ENCODE data around the gene MBOAT2. TPM values are rescaled to one million over a fixed set of nuclear protein-coding genes. Genes with fewer than 3 reads are reported as not detected.

MBOAT2 gene
- total RNA-seq, 4 donors from 2014 or later, result 4.7 to 12.8 (median 9.7) TPM

DNA sequence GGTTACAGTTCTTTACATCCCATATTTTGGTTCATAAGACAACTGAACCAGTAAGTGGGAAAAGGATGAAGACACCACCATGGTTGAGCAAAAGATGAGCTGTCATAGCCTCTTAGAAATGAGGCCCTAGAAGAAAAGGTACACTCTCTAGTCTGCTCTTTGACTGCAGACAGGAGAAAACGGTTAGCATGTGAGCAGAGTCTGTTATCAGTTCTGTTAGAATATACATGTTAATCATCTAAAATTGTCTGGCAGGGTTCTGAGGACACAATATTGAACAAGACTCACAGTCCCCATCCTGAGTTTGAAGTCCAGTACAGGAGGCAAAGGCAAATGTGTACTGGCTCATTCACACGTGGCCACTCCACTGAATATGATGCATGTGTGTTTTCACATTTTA, 78.1 kb downstream of the MBOAT2 start:
- TF ChIP-seq, protein P1, sequence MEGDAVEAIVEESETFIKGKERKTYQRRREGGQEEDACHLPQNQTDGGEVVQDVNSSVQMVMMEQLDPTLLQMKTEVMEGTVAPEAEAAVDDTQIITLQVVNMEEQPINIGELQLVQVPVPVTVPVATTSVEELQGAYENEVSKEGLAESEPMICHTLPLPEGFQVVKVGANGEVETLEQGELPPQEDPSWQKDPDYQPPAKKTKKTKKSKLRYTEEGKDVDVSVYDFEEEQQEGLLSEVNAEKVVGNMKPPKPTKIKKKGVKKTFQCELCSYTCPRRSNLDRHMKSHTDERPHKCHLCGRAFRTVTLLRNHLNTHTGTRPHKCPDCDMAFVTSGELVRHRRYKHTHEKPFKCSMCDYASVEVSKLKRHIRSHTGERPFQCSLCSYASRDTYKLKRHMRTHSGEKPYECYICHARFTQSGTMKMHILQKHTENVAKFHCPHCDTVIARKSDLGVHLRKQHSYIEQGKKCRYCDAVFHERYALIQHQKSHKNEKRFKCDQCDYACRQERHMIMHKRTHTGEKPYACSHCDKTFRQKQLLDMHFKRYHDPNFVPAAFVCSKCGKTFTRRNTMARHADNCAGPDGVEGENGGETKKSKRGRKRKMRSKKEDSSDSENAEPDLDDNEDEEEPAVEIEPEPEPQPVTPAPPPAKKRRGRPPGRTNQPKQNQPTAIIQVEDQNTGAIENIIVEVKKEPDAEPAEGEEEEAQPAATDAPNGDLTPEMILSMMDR (IDR thresholded peaks at IDR 0.05; ENCODE audit: low read depth), result no peak

DNA sequence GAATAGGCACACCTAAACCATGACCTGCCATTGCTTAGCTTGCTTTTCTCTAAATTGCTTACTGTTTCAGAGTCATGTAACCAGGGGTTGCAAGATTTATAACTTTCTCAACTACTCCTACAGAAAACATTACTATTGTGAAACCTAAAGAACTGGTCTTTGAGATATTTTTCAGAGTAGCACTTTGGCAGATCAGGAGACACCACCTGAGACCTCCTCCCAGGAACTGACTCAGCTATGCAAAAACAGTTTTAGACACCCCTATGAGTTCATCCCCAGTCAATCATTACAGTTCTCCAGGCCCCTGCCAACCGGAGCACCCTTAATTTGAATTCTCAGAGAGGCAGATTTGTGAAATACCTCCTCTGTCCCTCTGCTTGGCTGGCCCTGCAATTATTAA, 80.3 kb downstream of the MBOAT2 start:
- TF ChIP-seq, protein P1 (IDR thresholded peaks at IDR 0.05; ENCODE audit: low read depth), result no peak

DNA sequence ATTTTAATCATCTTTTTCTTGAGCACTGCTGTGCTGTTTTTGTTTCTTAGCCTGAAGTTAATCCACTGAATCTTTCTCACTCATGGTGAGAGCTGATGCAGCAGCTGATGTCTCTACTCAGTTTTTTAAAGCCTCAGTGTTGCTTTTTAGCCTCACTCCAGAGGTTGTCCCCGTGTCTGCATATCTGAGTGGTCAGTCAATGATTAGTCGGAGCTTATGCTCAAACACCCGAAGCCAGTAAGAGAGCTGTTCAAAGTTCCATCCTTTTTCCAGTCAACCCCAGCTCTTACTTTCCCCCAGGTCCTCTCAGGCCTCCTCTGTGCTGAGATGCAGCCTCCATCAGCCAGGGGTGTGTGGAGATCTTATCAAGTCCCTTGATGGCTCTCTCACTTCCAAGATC, 81.1 kb downstream of the MBOAT2 start:
- TF ChIP-seq, protein P1 (IDR thresholded peaks at IDR 0.05; ENCODE audit: low read depth), result no peak

DNA sequence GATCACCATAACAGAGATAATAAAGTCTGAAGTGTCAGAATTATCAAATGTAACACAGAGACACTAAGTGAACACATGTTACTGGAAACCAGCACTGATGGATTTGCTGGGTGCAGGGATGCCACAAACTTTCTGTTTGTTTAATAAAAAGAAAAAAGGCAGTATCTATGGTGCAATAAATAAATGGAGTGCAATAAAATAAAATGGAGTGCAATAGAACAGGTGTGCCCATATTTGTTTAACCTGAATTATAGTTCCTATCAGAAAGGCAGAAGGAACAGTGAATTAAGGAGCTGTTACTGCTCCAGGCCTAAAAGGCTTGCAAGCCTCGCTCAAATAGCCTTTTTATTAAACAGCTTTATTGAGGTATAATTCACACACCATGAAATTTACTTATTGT, 85.1 kb downstream of the MBOAT2 start:
- TF ChIP-seq, protein P1 (IDR thresholded peaks at IDR 0.05; ENCODE audit: low read depth), result no peak

DNA sequence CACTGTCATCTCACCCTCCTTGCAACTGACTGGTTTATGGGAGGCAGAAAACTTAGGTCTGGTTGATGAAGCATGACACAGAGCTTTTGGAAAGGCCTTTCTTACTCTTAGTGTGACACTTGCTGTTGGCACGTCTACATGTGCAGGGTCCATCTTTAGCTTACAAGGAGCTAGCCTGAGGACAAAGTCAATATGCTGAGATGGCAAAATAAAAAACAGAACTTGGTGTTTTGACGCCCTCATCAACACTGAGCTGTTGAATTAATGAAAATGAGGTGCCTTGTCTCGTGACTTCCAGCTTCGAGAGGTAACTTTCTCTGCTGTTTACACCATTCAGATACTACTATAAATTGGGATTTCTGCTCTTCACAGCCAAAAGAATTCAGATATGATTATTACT, 87.5 kb downstream of the MBOAT2 start:
- TF ChIP-seq, protein P1 (IDR thresholded peaks at IDR 0.05; ENCODE audit: low read depth), result no peak

DNA sequence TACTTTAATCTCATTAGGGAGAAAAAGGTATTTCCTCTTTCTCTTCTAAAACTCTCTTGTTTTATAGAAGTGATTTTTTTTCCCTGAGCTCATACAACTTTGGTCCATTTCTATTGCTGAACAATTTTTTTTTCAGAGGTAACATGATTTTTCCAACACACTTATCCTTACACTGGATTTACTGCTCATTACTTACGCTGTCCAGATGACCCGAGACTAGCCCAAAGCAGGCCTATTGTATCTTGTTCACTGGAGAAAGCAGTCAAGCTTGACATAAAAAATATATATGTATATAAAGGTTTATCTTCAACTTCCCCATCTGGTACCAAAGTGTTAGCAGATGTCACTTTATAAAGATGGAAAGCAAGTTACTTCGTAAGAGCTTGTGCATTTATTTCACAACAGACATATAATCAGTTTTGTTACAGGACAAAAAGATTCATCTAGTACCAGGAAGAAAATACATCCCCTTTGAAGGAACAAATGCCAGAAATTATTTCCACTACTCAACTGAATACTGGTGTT, 95.7 kb downstream of the MBOAT2 start:
- TF ChIP-seq, protein P1 (IDR thresholded peaks at IDR 0.05; ENCODE audit: low read depth), result no peak

DNA sequence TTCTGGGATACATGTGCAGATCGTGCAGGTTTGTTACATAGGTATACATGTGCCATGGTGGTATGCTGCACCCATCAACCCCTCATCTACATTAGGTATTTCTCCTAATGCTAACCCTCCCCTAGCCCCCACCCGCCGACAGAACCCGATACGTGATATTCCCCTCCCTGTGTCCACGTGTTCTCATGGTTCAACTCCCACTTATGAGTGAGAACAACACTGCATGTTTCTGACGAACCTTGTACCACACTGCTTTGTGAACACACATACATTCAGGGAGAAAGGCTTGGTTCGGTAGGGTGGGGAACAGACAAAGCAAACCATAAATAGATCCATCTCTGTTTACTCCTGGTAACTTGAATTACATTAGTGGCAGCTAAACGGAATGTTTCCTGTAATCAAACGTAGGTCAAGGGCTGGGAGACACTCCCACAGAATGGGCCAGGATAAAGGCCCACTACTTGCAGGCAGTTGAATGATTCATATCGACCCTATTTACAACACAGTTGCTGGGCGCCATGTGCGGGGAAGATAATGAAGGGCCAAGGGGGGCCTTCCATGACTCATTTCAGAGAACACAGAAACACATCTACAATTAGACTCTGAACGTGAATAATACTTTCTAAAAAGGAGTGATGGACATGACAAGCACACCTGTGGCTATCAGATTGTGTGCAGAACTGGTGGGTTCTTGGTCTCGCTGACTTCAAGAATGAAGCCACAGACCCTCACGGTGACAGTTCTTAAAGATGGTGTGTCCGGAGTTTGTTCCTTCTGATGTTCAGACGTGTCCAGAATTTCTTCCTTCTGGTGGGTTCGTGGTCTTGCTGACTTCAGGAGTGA, 109.3 kb downstream of the MBOAT2 start:
- TF ChIP-seq, protein P1 (IDR thresholded peaks at IDR 0.05; ENCODE audit: low read depth), result no peak

Data from subcutaneous adipose tissue (tissue), 4 donors.